Measurements from ENCODE around the gene GGNBP2. TPM values are rescaled to one million over a fixed set of nuclear protein-coding genes. Genes with fewer than 3 reads are reported as not detected.
A peak's percentile ranks its signal among the peaks of the same experiment; 100 is the strongest.

GGNBP2 gene
- total RNA-seq (2021; ENCODE audit: unreplicated experiment): 57.2 TPM
- polyA plus RNA-seq (2012; ENCODE audit: insufficient read length): 33.5 TPM
- percentile 87 among the genes with signal in this experiment for Bru-seq, nascent RNA
- percentile 89 among the genes with signal in this experiment for BruChase-seq, experiment 1, labeled RNA remaining after a 2-hour chase
- percentile 78 among the genes with signal in this experiment for BruChase-seq, experiment 2, labeled RNA remaining after a 6-hour chase
- long read RNA-seq, transcript GGNBP2-211 (2 exons, 851 nt): major isoform, 6 of 120 reads
- long read RNA-seq, transcript GGNBP2-210 (2 exons, 2,315 nt): major isoform, 6 of 120 reads
- long read RNA-seq, partial matches to known transcripts: 68 of 120 reads
- long read RNA-seq, other reads (novel, unspliced or antisense): 38 of 120 reads

DNA sequence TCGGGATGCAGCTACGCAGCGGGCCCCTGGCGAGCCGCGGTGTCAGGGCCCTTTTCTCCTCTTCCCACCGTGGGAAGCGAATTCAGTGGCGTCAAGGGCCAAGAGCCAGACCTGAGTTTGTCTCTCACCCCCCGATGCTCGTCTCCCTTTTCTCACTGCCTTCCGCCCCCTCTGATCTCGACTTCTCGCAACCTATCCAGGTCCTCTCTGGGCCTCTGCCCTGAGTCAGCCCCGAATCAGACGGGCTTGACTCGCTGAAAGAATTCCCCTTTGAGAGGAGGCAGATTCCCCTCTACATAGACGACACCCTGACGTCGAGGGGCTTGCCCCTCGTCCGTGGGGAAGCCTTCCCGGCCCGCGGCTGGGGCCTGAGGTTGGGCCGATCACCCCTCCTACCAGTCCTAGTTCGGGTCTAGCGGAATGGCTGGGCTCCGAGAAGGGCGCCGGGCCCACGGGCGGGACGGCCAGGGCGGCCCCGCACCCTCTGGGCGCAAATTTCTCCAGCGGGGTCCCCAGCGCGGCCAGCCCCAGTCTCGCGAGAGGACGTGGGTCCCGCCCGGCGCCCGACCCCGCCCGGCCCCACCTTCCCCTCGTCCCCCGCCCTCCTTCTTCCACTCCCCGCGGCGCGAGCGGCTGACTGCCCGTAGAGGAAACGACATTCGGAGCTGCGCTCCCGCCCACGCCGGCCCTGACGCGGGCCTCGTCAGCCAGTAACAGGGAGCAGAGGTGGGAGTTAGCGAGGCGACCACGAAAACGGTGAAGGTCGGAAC, at the start of gene GGNBP2:
Gene GGNBP2 (plus strand): TSS at position 613 of the 770 bp plus-strand sequence. CDS start 806 bp downstream, outside the sequence.
- ChIA-PET POLR2A (no interaction called here), CTCF (no interaction called here)
- TF ChIP-seq POLR2AphosphoS5 (IDR thresholded peaks at IDR 0.05; ENCODE audit: low read depth, low read length) (peak; percentile 84), TCF7L2 (IDR thresholded peaks at IDR 0.05; ENCODE audit: low read depth, low read length) (no peak), SIN3A (IDR thresholded peaks at IDR 0.05; ENCODE audit: borderline replicate concordance, insufficient read depth, low read depth, low read length) (0 out of 2 replicates have a peak, but pooled peaks have one; percentile 51)
- TF ChIP-seq, protein P1, sequence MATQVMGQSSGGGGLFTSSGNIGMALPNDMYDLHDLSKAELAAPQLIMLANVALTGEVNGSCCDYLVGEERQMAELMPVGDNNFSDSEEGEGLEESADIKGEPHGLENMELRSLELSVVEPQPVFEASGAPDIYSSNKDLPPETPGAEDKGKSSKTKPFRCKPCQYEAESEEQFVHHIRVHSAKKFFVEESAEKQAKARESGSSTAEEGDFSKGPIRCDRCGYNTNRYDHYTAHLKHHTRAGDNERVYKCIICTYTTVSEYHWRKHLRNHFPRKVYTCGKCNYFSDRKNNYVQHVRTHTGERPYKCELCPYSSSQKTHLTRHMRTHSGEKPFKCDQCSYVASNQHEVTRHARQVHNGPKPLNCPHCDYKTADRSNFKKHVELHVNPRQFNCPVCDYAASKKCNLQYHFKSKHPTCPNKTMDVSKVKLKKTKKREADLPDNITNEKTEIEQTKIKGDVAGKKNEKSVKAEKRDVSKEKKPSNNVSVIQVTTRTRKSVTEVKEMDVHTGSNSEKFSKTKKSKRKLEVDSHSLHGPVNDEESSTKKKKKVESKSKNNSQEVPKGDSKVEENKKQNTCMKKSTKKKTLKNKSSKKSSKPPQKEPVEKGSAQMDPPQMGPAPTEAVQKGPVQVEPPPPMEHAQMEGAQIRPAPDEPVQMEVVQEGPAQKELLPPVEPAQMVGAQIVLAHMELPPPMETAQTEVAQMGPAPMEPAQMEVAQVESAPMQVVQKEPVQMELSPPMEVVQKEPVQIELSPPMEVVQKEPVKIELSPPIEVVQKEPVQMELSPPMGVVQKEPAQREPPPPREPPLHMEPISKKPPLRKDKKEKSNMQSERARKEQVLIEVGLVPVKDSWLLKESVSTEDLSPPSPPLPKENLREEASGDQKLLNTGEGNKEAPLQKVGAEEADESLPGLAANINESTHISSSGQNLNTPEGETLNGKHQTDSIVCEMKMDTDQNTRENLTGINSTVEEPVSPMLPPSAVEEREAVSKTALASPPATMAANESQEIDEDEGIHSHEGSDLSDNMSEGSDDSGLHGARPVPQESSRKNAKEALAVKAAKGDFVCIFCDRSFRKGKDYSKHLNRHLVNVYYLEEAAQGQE (IDR thresholded peaks at IDR 0.05; ENCODE audit: insufficient read depth in 1 of 2, low read depth in 2 of 2, low read length in 1 of 2): no peak
- DNase-seq (ENCODE audit: low read depth, low spot score): no peak
- TSS peak; percentile 89 for BruUV-seq (replicated peaks)
- peaks cover 10% of the 10 kb centered on the region for H3K4me1 ChIP-seq (ENCODE audit: control insufficient read depth, insufficient read depth, low read length)
- in situ Hi-C loops (cut with HindIII; ENCODE audit: low pct_unique_long_range_greater_than_20kb, low sequenced_read_pairs) (no loop called here), intact Hi-C loops (cut with micrococcal nuclease; ENCODE audit: unreplicated experiment) (no loop called here)
- H3K4me3 ChIP-seq (ENCODE audit: low read depth in 2 of 2, low read length in 2 of 2): peak within 1 kb of the TSS; percentile 90 to 91
- H3K9me3 ChIP-seq (ENCODE audit: control insufficient read depth, insufficient read depth, low read depth, low read length): no peaks in the 10 kb centered on the region
- ATAC-seq: peak; percentile 82
- peaks cover 9% of the 10 kb centered on the region for H3K36me3 ChIP-seq (ENCODE audit: control insufficient read depth, insufficient read depth, low read length)
- no peaks in the 10 kb centered on the region for H3K27me3 ChIP-seq (ENCODE audit: control insufficient read depth, insufficient read depth, low read length)
- H3K27ac ChIP-seq (ENCODE audit: low read length): peak within 1 kb of the TSS; percentile 94

GRCh38 chr17:36495076-36495578, 49.6 kb upstream of the GGNBP2 start:
- H3K36me3 ChIP-seq (ENCODE audit: control insufficient read depth, insufficient read depth, low read length): peaks cover 17% of the 10 kb centered on the region

More at GRCh38 chr17:36495076-36495578, 49.6 kb upstream of the GGNBP2 start:
- H3K27ac ChIP-seq (ENCODE audit: low read length): no peak overlapping the region
- ATAC-seq (no peak), DNase-seq (ENCODE audit: low read depth, low spot score) (no peak)
- no peaks in the 10 kb centered on the region for H3K9me3 ChIP-seq (ENCODE audit: control insufficient read depth, insufficient read depth, low read depth, low read length)
- no peaks in the 10 kb centered on the region for H3K4me1 ChIP-seq (ENCODE audit: control insufficient read depth, insufficient read depth, low read length)
- ChIA-PET POLR2A (interaction anchor here (0.6 kb wide), 1 partner anchor 369 kb away, joined by 3 read pairs; no protein-coding TSS in a partner anchor), CTCF (no interaction called here)
- no TSS peak for BruUV-seq (replicated peaks)
- intact Hi-C loops (cut with micrococcal nuclease; ENCODE audit: unreplicated experiment): no loop called here
- H3K4me3 ChIP-seq (ENCODE audit: low read depth in 2 of 2, low read length in 2 of 2): no peak overlapping the region
- in situ Hi-C loops (cut with HindIII; ENCODE audit: low pct_unique_long_range_greater_than_20kb, low sequenced_read_pairs): no loop called here
- no peak for TF ChIP-seq SIN3A (IDR thresholded peaks at IDR 0.05; ENCODE audit: borderline replicate concordance, insufficient read depth, low read depth, low read length)
- TF ChIP-seq CTCF (IDR thresholded peaks at IDR 0.05): no peak
- TF ChIP-seq TCF7L2 (IDR thresholded peaks at IDR 0.05; ENCODE audit: low read depth, low read length): no peak
- no peaks in the 10 kb centered on the region for H3K27me3 ChIP-seq (ENCODE audit: control insufficient read depth, insufficient read depth, low read length)

Measured in Panc1 (cell line).